Thyroid gland (tissue), 4 donors: ENCODE data around the gene NRDE2.

Experiments
- CTCF ChIP-seq, 6 experiments: fragments of 200-600 bp in 3 of 6; fragments of 450-650 bp in 3 of 6; sonication (generic) in 3 of 6; IDR thresholded peaks; one replicate each; pipeline ENCODE4 v1.5.1; 2016 to 2019; ENCODE audit warnings: antibody characterized with exemption in 6 of 6, mild to moderate bottlenecking in 2 of 6, inconsistent platforms in 1 of 6, moderate library complexity in 1 of 6
- POLR2A ChIP-seq, 2 donors: fragments of 450-650 bp; IDR thresholded peaks; one replicate each; pipeline ENCODE4 v1.6.1; 2017; ENCODE audit warnings: antibody characterized with exemption in 2 of 2, mild to moderate bottlenecking in 2 of 2, moderate library complexity in 1 of 2

- TF ChIP-seq CTCF (IDR thresholded peaks at IDR 0.05) = no peak
- peak in 1 of 2 donors; percentile 65 for TF ChIP-seq POLR2A (IDR thresholded peaks at IDR 0.05)
Observed at GRCh38 chr14:90331497-90332270, at the start of gene NRDE2.
